Right lobe of liver (tissue), 6 donors: ENCODE data around the gene PTGS1. TPM values are rescaled to one million over a fixed set of nuclear protein-coding genes. Genes with fewer than 3 reads are reported as not detected.
A peak's percentile ranks its signal among the peaks of the same experiment; 100 is the strongest.

Source experiments
- ATAC-seq, 4 donors: fragments of 200-7000 bp; cut with Tn5 transposase; one replicate each; pipeline ENCODE4 v1.9.1; 2020; ENCODE audit warnings: mild to moderate bottlenecking in 4 of 4, moderate library complexity in 4 of 4
- DNase-seq, 3 donors: peaks; one replicate each; pipeline ENCODE4 v3.0.0-alpha.2; 2020
- H3K27ac ChIP-seq, 3 donors: fragments of 200-600 bp; one replicate each; pipeline ENCODE4 v1.8.0; 2022
- H3K27me3 ChIP-seq, 2 donors: fragments of 200-600 bp; one replicate each; pipeline ENCODE4 v1.8.0; 2022
- H3K36me3 ChIP-seq, 4 donors: fragments of 200-600 bp; sonication (generic) in 1 of 4; one replicate each; pipeline versions ENCODE4 v1.5.1 to v1.8.0; 2017 to 2022; ENCODE audit warnings: control low read depth in 1 of 4
- H3K4me1 ChIP-seq, 4 donors: fragments of 200-600 bp; sonication (generic) in 1 of 4; one replicate each; pipeline versions ENCODE4 v1.5.1 to v1.8.0; 2017 to 2022; ENCODE audit warnings: control low read depth in 1 of 4
- H3K4me3 ChIP-seq, 3 donors: fragments of 200-600 bp; one replicate each; pipeline ENCODE4 v1.8.0; 2022
- H3K9me3 ChIP-seq, 4 donors: fragments of 200-600 bp; sonication (generic) in 1 of 4; one replicate each; pipeline versions ENCODE4 v1.5.1 to v1.8.0; 2017 to 2022; ENCODE audit warnings: control low read depth in 1 of 4
- POLR2A ChIP-seq: fragments of 450-650 bp; IDR thresholded peaks from one replicate; pipeline ENCODE4 v1.6.1; 2017; ENCODE audit warnings: antibody characterized with exemption, mild to moderate bottlenecking
- WGBS: methylation state at CpG from one replicate; pipeline ENCODE4 v1.1.6; 2018; ENCODE audit warnings: low coverage, low lambda C conversion rate; ENCODE audit not compliant: insufficient coverage; ENCODE audit errors: missing lambda C conversion rate; 5-methylcytosine and 5-hydroxymethylcytosine counted together
- intact Hi-C, 2 donors: fragments of 100-400 bp; cut with DNase I; formaldehyde crosslinking; loops; one replicate each; pipeline versions ENCODE4 v1.11.2 to v1.14.1; 2022
- total RNA-seq, 6 experiments: library from RNA; depleted of rRNA in 2 of 6; stranded (reverse); fragments of >200 nt in 2 of 6; fragmentation: NEBNext Ultra II Directional in 3 of 6; extraction: Animal tissue kit (Norgen Biotek cat#: 25700) in 3 of 6; gene quantifications; one replicate each; pipeline versions ENCODE4 v1.1.0 to v1.2.4, GENCODE V29; 2016 to 2023
- TF ChIP-seq, protein P1 (sequence below), 4 donors: fragments of 200-600 bp in 3 of 4; fragments of 450-650 bp in 1 of 4; IDR thresholded peaks; one replicate each; pipeline versions ENCODE4 v1.5.1 to v1.8.0; 2016 to 2022; ENCODE audit warnings: antibody characterized with exemption in 4 of 4, mild to moderate bottlenecking in 2 of 4
- donor health status: DM: no; HTN: yes; CAD: no.
- donor health status: DM: no; HTN: no; CAD: no.
- donor health status: DM: no; HTN: no; CAD: no.
- donor health status: DM: no; HTN: yes; CAD: no.
- donor health status: DM: no; HTN: yes; CAD: no.

PTGS1 gene
- total RNA-seq, 6 experiments from 2014 or later, result 1.7 to 3.6 (median 2.4) TPM

DNA sequence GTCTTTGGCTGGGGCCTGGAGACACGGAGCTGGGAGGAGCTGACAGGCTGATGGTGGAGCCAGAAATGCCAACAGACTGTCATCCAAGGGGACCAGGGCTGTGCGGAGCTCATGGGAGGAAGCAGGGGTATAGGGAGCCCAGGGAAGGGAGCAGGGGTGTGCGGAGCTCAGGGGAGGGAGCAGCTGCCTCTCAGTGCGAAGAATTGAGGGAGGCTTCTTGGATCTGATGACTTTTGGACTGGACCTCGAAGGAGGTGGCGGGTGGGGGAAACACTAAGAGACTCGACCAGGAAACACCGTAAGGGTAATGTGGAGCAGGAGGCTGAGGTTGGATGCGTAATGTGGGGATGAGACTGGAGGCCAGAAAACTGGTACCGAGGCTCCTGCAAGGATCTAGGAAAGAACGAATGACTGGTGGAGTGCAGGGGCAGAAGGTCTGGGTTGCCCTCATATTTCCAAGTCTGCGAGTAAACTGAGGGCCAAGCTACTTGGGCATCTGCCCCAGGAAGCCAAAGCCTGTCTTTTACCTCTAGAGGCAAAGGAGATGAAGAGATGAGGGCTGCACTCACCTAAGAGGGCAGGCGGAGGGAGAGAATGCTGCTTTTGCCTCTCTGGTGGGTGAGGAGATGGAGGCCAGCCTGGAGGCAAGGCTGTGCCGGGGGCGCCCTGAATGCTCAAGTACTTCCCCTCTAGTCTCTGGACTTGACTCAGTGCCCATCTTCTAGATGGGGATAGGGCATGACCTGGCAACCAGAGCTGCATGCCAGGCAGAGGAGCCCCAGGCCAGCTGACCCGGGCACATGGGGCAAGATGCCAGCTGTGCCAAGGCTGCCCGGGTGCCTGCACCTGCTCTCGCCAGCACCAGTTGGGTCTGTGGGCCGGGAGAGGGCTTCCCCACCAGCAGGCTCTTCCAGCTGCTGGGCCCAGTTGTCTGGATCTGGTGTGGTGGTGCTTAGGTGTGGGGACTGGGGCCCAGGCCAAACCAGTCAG, 2.3 kb downstream of the PTGS1 start:
- Histone ChIP-seq H3K27me3 (no peaks in the 10 kb centered on the region), H3K9me3 (no peaks in the 10 kb centered on the region), H3K27ac (no peak overlapping the region), H3K36me3 (no peaks in the 10 kb centered on the region), H3K4me3 (no peak overlapping the region), H3K4me1 (peaks cover 0 to 15% (median 0%) of the 10 kb centered on the region in 4 donors)
- intact Hi-C loops, result no loop called here
- no peak for DNase-seq
- ATAC-seq, result peak in 1 of 4 donors; percentile 6
- TF ChIP-seq, protein P1, sequence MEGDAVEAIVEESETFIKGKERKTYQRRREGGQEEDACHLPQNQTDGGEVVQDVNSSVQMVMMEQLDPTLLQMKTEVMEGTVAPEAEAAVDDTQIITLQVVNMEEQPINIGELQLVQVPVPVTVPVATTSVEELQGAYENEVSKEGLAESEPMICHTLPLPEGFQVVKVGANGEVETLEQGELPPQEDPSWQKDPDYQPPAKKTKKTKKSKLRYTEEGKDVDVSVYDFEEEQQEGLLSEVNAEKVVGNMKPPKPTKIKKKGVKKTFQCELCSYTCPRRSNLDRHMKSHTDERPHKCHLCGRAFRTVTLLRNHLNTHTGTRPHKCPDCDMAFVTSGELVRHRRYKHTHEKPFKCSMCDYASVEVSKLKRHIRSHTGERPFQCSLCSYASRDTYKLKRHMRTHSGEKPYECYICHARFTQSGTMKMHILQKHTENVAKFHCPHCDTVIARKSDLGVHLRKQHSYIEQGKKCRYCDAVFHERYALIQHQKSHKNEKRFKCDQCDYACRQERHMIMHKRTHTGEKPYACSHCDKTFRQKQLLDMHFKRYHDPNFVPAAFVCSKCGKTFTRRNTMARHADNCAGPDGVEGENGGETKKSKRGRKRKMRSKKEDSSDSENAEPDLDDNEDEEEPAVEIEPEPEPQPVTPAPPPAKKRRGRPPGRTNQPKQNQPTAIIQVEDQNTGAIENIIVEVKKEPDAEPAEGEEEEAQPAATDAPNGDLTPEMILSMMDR (IDR thresholded peaks at IDR 0.05), result no peak
- no peak for TF ChIP-seq POLR2A
- WGBS, result 79% methylated on average over 10 of the region's 19 CpGs

DNA sequence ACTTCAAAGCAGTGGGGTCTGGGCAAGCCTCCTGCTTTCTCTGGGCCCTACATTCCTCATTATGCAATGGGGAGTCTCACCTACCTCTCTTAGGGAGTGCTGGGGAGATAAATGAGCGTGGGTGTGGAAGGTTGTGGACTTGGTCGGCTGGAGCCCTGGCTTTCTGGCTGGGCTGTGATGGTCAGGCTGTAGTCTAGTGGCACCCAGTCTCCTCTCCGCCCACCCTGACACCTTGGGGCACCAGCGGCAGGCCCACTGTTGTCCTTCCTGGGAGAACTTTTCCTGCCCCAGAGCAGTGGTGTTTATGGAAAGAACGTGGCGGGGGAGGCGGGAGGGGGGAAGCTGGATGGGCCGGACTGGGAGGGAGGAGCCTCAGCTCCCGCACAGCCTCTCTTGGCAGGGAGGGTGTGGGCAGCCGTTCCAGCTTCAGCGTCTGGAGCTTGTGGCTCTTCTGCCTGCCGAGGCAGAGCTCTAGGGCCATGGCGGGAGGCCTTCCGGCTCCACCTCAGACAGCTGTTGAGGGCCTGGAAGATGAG, 4.1 kb downstream of the PTGS1 start:
- TF ChIP-seq, protein P1 (IDR thresholded peaks at IDR 0.05), result no peak
- no peak for TF ChIP-seq POLR2A
- Histone ChIP-seq H3K36me3 (no peaks in the 10 kb centered on the region), H3K4me3 (no peak overlapping the region), H3K4me1 (peaks cover 0 to 15% (median 0%) of the 10 kb centered on the region in 4 donors), H3K27me3 (no peaks in the 10 kb centered on the region), H3K9me3 (no peaks in the 10 kb centered on the region), H3K27ac (no peak overlapping the region)
- ATAC-seq (peak; percentile 29 to 43 (median 38)), DNase-seq (peak in 1 of 3 donors; percentile 50)
- intact Hi-C loops, result no loop called here
- WGBS, result 28% methylated on average over 8 of the region's 14 CpGs

DNA sequence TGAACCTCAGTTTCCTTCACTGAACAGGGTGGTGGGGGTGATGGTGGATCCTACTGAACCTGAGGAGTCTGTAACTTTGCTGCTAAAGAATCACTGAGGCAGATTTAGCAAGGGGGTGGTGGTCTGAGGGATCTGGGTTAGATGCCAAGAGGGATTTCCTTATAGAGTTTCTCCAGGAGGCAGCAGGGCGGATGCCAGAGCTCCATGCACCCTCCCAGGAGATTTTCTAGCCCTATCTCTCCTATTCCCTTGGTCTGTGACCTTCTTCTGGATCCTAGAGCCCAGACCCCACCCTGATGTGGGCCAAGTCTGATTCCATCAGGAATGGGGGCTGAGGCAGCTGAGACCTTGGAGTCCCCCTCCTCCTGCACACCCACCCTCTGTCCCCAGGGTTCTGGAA, 6.0 kb downstream of the PTGS1 start:
- intact Hi-C loops, result no loop called here
- Histone ChIP-seq H3K36me3 (no peaks in the 10 kb centered on the region), H3K9me3 (no peaks in the 10 kb centered on the region), H3K27ac (no peak overlapping the region), H3K4me1 (peaks cover 0 to 15% (median 0%) of the 10 kb centered on the region in 4 donors), H3K27me3 (no peaks in the 10 kb centered on the region), H3K4me3 (no peak overlapping the region)
- WGBS, result no CpG with 5 or more reads among the region's 1 CpG
- ATAC-seq (no peak), DNase-seq (peak in 1 of 3 donors; percentile 11)
- TF ChIP-seq POLR2A, result no peak
- TF ChIP-seq, protein P1 (IDR thresholded peaks at IDR 0.05), result no peak

DNA sequence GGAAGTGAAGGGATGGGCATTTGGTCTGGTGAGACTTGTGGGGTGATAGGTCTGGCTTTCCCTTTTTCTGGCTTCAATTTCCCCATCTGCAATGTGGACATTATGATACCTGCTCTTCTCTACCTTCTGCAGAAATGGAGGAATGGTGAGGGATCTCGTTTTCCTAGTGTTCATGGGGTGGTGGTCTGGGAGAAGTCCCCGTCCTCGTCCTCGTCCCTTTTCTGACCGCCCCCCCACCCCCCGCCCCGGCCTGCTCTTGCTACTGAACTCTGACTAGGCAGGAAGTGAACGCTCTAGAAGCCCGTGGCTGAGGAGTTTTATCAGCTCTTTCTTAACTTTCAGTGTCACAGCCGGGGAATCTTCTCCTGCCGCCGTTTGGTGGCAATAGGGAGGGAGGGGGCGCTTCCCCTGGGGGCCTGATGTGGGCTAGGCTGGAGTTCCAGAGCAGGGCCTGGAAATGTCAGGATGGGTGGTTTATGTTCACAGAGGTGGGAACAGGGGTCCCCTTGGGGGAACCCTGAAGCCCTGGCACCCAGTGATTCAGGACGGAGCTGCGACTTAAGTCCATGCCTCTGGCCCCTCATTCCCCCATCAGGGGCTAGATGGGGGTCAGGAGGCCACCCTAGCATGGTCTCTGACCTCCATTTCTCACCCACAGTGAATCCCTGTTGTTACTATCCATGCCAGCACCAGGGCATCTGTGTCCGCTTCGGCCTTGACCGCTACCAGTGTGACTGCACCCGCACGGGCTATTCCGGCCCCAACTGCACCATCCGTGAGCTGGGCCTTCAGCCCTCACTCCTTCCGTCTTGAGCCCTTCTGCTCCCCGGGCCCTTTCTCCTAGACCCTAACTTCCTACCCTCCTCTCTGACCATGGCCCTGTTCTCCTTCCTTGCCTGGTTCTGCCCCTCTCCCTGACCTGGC, 6.7 kb downstream of the PTGS1 start:
- peak in 2 of 4 donors; percentile 9 to 12 for ATAC-seq
- intact Hi-C loops, result no loop called here
- H3K27ac ChIP-seq, result no peak overlapping the region
- DNase-seq, result peak in 1 of 3 donors; percentile 40
- no peaks in the 10 kb centered on the region for H3K36me3 ChIP-seq
- H3K27me3 ChIP-seq, result no peaks in the 10 kb centered on the region
- H3K4me1 ChIP-seq, result peaks cover 0 to 15% (median 0%) of the 10 kb centered on the region in 4 donors
- TF ChIP-seq, protein P1 (IDR thresholded peaks at IDR 0.05), result no peak
- no peak for TF ChIP-seq POLR2A
- no peak overlapping the region for H3K4me3 ChIP-seq
- H3K9me3 ChIP-seq, result no peaks in the 10 kb centered on the region
- 62% methylated on average over 17 of the region's 24 CpGs for WGBS
